SH-SY5Y (cell line): ENCODE data around the gene TMEM202.

ENCODE experiments used
- GATA2 ChIP-seq: IDR thresholded peaks from 2 replicates; pipeline ENCODE4 v1.6.1; 2011; ENCODE audit warnings: mild to moderate bottlenecking, low read depth, low read length
- GATA3 ChIP-seq: IDR thresholded peaks from 2 replicates; pipeline ENCODE4 v1.6.1; 2011; ENCODE audit warnings: low read depth, mild to moderate bottlenecking, low read length, moderate library complexity

The TMEM202 gene

GRCh38 chr15:72380743-72381142, 17.4 kb upstream of the TMEM202 start:
- TF ChIP-seq GATA3 = no peak
- TF ChIP-seq GATA2 = no peak

DNA sequence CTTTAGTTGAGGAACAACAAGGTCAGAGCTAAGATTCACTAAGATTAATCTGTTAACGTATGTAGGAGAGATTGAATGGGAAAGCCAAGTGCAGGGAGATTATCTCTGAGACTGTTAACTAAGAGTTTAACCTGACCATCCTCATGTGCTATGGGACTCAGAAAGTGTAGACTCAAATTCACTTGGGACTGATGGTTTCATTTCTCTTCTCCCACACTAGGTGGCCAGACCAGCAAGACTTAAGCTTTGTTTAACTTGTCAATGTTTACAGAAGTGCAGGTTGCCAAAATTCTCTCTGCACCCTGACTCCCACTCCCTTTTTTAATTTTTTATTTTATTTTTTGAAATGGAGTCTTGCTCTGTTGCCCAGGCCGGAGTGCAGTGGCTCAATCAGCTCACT, 16.0 kb upstream of the TMEM202 start:
- TF ChIP-seq GATA3 (no peak), GATA2 (no peak)

DNA sequence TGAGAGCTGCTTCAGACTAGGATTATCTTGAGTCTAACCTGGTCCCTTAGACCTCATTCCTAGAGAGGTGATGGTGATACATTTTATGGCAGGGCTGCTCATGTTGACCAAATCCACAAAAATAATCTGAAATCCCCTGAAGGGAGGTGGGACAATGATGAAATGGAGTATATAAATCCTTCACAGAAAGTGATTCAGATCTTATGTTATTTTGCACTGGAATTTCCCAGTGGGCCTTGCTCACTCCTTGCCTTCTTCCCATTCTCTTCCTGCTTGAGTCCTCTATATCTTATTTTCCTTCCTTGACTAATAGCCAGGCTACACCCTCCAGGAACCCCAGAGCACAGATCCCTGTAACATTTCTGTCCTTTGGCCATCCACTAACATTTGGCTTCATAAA, 10.4 kb upstream of the TMEM202 start:
- TF ChIP-seq GATA3 (no peak), GATA2 (no peak)

- TF ChIP-seq GATA2 (no peak), GATA3 (no peak)
Observed at GRCh38 chr15:72389231-72389630, 8.9 kb upstream of the TMEM202 start.

DNA sequence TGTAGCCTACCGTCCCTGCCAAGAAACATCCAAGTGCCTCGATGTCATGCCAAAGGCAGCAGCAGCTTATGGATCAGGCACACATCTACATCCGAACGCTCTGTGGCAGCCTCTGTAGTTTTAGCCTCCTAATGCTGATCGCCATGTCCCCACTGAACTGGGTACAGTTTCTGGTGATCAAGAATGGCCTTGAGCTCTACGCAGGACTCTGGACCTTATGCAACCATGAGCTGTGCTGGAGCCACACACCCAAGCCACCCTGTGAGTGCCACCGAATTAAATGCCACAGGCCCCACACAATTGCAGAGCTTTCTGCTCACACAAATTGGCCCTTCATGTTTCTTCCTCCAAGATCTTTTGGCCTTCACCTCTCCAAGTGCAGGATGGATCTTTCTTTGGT, 543 bp downstream of the TMEM202 start:
- TF ChIP-seq GATA3 (no peak), GATA2 (no peak)

GRCh38 chr15:72402726-72403125, 4.6 kb downstream of the TMEM202 start:
- no peak for TF ChIP-seq GATA3
- TF ChIP-seq GATA2 = no peak

DNA sequence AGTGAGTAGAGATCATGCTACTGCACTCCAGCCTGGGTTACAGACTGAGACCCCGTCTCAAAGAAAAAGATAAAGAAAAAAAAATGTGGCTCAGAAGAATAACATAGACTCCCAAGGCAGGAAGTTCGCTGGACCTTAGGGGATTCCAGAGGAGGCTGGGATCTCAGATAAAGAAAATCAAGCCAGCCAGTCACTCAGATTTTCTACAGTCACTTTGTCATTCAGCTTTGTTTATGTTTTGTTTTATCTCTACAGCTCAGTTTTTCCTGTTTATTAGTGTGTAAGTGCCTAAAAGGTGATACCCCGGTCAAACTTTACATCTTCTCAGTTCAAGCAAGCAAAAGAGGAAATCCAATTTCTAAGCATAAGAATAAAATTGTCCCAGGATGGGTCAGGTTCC, 6.3 kb downstream of the TMEM202 start:
- TF ChIP-seq GATA2 = no peak
- TF ChIP-seq GATA3 = no peak

DNA sequence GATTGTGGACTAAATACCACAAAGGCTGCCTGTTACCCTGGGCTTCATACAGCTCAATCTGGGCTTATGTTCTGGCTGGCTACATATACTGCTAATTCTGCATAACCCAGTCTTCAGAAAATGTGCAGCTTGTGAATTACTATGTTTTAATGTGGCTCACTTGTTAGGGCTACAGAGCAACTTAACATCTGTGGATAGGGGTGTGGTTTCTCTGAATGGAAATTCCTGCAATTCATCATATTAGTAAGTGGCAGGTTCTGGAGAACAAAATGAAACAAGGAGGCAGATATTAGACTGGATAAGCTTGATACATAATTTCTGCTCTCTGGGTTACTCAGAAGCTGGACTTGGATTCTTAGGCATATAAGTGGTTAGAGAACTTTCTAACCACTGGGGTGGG, 6.7 kb downstream of the TMEM202 start:
- TF ChIP-seq GATA2 = no peak
- no peak for TF ChIP-seq GATA3

- TF ChIP-seq GATA2 (no peak), GATA3 (no peak)
Observed at GRCh38 chr15:72406936-72407335, 8.8 kb downstream of the TMEM202 start.

DNA sequence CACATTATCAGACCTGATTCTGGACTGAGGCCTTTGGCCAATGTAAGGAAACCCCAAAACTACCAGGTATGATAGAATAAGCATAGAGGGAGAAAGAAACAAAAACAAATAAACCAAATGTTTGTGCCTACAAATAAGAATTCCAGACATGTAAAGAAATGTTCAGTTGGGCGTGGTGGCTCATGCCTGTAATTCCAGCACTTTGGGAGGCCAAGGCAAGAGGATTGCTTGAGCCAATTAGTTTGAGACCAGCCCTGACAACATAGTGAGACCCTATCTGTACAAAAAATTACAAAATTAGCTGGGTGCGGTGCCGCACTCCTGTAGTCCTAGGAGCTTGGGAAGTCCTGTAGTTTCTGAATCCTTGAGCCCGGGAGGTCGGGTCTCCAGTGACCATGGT, 13.0 kb downstream of the TMEM202 start:
- TF ChIP-seq GATA3 = no peak
- TF ChIP-seq GATA2 = no peak

DNA sequence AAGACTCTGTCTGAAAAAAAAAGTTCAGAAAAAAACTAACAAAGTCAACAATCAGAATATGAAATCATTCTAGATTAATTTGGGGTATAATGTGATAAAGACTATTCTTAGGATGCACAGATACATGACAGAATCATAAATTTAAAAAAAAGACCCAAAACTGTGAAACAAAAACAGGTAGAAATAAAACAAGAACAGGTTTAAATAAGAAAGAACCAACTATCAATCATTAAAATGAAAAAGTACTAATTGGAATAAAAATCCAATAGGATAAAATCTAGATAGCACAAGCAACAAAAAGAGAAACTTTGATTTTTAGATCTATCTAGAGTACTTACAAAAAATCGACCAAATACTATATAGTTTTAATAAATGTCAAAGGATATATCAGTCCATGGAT, 13.4 kb downstream of the TMEM202 start:
- TF ChIP-seq GATA2 (no peak), GATA3 (no peak)

- TF ChIP-seq GATA2 (no peak), GATA3 (no peak)
Observed at GRCh38 chr15:72415304-72415703, 17.2 kb downstream of the TMEM202 start.

DNA sequence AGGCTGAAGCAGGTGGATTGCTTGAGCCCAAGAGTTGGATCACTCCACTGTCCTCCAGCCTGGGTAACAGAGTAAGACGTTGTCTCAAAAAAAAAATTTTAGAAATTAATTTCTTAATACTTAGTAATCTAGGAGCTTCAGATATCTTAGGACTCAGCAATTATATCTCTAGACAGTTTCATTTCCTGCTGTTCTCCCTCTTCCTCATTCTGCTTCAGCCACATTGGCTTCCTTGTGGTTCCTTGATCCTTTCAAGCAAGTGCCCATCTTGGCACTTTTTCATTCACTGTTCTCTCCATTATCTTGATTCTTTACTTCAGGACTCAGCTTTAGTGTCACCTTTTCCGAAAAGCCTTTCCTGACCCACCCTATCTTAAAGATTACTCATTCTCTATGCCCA, 22.5 kb downstream of the TMEM202 start:
- no peak for TF ChIP-seq GATA2
- no peak for TF ChIP-seq GATA3

- TF ChIP-seq GATA2 = no peak
- TF ChIP-seq GATA3 = no peak
Observed at GRCh38 chr15:72421484-72421883, 23.4 kb downstream of the TMEM202 start.

DNA sequence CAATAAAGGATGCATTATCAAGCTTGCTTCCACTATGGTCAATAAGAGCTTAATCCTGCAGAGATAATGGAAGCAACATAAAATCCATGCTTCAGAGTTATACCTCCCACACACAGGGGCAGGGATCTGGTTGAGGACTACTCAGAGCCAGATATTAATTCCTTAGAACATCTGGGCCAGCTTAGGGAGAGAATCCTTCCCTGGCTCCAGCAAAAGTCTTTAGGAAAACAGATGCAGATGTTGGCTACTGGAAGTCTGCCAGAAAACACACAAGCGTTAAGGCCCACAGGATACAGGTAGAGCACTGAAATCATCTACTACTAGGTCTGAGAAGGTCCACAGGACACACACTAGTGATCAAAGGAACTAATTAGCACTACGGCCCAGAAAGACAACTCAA, 25.2 kb downstream of the TMEM202 start:
- TF ChIP-seq GATA3 (no peak), GATA2 (no peak)

DNA sequence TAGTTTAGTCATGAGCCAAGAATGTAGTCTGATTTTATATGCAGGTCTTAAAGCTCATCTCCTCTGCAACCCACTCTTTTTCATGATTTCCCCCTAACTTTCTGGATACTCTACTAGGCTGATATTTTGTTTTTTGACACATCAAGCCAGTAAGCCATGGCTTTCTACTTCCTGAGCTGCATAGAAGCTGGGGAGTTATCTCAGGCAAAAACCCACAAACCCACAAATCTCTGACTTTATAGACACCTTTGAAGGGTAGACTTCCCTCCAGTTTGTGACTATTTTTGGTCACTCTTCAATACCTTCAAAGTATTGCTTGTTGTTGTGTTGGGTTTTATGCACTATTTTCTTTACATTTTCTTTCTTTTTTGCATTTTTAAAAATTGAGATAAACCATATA, 28.6 kb downstream of the TMEM202 start:
- no peak for TF ChIP-seq GATA3
- TF ChIP-seq GATA2 = no peak

DNA sequence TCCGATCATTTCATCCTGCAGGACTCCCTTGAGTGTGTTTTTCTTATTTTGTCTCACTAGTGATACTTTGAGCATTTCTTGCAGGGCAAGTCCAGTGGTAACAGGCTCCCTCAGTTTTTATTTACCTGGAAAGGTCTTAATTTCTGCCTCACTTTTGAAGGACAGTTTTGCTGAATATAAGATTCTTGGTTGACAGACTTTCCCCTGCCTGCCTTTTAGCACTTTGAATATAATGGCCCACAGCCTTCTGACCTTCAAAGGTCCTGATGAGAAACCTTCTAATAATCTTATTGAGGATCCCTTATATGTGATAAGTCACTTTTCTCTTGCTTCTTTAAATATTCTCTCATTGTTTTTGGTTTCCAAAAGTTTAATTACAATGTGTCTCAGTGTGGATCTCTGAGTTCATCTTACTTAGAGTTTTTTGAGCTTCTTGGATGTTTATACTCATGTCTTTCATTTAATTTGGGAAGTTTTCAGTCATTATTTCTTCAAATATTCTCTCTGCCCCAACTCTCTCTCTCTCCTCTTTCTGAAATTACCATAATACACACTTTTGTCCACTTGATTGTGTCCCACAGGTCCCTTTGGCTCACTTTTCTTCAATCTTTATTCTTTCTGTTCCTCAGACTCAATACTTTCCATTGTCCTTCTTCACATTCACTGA, 39.7 kb downstream of the TMEM202 start:
- no peak for TF ChIP-seq GATA2
